TTC549 (cell line): Measurements from ENCODE around the gene HBZ.
"Not testable (repeated sequence)": the region's sequence is repeated elsewhere in the genome, so short reads cannot be mapped to it uniquely, and the experiment has no call there.

Source experiments
- FAIRE-seq: peaks from 2 replicates; lab custom pipeline; 2012; peaks lifted over from hg19 to GRCh38; lab: Jason Lieb, UNC

HBZ gene

GRCh38 chr16:180101-180675 is 27.7 kb downstream of the HBZ start, which contains the start of gene HBQ1:
Gene HBQ1, plus strand, starts transcription at chr16:180459. Its CDS starts 28 bp downstream, at chr16:180487.
- no peak for FAIRE-seq

- no peak for FAIRE-seq
These were observed 28.5 kb downstream of the HBZ start for GRCh38 chr16:180681-181564.

- no peak for FAIRE-seq
These were observed 29.1 kb downstream of the HBZ start for GRCh38 chr16:181565-182021.

GRCh38 chr16:183005-183404 is 30.6 kb downstream of the HBZ start:
- no peak for FAIRE-seq

- FAIRE-seq: no peak
These were observed 32.8 kb downstream of the HBZ start for GRCh38 chr16:185213-185612.

- no peak for FAIRE-seq
These were observed 33.2 kb downstream of the HBZ start for GRCh38 chr16:185691-186090.

- no peak for FAIRE-seq
These were observed 34.9 kb downstream of the HBZ start for GRCh38 chr16:187330-187729.

GRCh38 chr16:188674-189073 is 36.2 kb downstream of the HBZ start:
- FAIRE-seq: no peak

GRCh38 chr16:189604-190186 is 37.3 kb downstream of the HBZ start:
- no peak for FAIRE-seq

GRCh38 chr16:191831-192230 is 39.4 kb downstream of the HBZ start:
- FAIRE-seq: no peak

- no peak for FAIRE-seq
These were observed 40.2 kb downstream of the HBZ start for GRCh38 chr16:192686-193085.

GRCh38 chr16:193441-193840 is 41.0 kb downstream of the HBZ start:
- FAIRE-seq: no peak

- FAIRE-seq: no peak
These were observed 42.1 kb downstream of the HBZ start for GRCh38 chr16:194516-194915.

GRCh38 chr16:200388-200787 is 47.9 kb downstream of the HBZ start:
- FAIRE-seq: no peak

- FAIRE-seq: no peak
These were observed 50.8 kb downstream of the HBZ start for GRCh38 chr16:203246-203645.

- not testable (repeated sequence) for FAIRE-seq
These were observed 51.6 kb downstream of the HBZ start for GRCh38 chr16:204046-204445.
